Left ventricle myocardium inferior (tissue), 1 donor: ENCODE results near the gene LIMCH1. TPM values are rescaled to one million over a fixed set of nuclear protein-coding genes. Genes with fewer than 3 reads are reported as not detected.

ENCODE experiments used
- DNase-seq: peaks from one replicate; pipeline ENCODE4 v3.0.0-alpha.2; 2020
- H3K27ac ChIP-seq: fragments of 200-600 bp; replicated peaks from 2 replicates; pipeline ENCODE4 v1.8.0; 2021
- H3K27me3 ChIP-seq: fragments of 200-600 bp; 2 replicates; pipeline ENCODE4 v1.8.0; 2021; ENCODE audit warnings: low read depth
- H3K36me3 ChIP-seq: fragments of 200-600 bp; 2 replicates; pipeline ENCODE4 v1.8.0; 2021
- H3K4me1 ChIP-seq: fragments of 200-600 bp; 2 replicates; pipeline ENCODE4 v1.8.0; 2021
- H3K4me3 ChIP-seq: fragments of 200-600 bp; 2 replicates; pipeline ENCODE4 v1.8.0; 2021; ENCODE audit warnings: mild to moderate bottlenecking, moderate library complexity
- H3K9me3 ChIP-seq: fragments of 200-600 bp; replicated peaks from 2 replicates; pipeline ENCODE4 v1.8.0; 2021
- intact Hi-C: fragments of 100-400 bp; cut with micrococcal nuclease; formaldehyde crosslinking; loops from one replicate; pipeline ENCODE4 v1.11.0; 2022
- total RNA-seq: library from RNA; stranded (reverse); fragmentation: NEBNext Ultra II Directional; extraction: Animal tissue kit (Norgen Biotek cat#: 25700); gene quantifications from one replicate; pipeline ENCODE4 v1.2.1, GENCODE V29; 2021
- TF ChIP-seq, protein P1 (sequence below): fragments of 200-600 bp; IDR thresholded peaks from 2 replicates; pipeline ENCODE4 v1.8.0; 2021; ENCODE audit warnings: antibody characterized with exemption, mild to moderate bottlenecking, borderline replicate concordance
- donor health status: DM: no; HTN: yes; CAD: no; lungs with severe emphysema.

Gene LIMCH1
- total RNA-seq, 1 donor from 2014 or later, result 382 TPM

DNA sequence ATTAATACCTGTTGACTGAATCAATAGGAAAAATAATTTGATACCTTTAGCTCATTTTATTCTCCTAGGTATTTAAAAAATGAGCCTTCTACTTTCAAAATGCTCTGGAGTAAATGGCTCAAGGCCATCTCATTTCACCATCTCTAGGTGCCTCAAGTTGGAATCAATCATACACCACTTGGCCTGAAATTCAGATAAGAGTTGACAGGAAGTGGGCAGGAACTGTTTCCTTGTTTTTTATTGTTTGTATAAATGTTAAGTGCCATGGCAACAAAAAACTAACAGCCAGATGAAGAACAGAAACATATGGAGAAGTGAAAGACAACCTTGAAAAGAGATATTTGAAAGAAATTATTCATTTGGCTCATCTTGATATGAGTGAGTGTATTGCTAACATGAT lies 12.4 kb downstream of the LIMCH1 start:
- Histone ChIP-seq H3K27me3 (no peaks in the 10 kb centered on the region), H3K4me3 (no peak overlapping the region), H3K4me1 (peaks cover 79% of the 10 kb centered on the region), H3K27ac (peak overlapping the region; percentile 56), H3K36me3 (no peaks in the 10 kb centered on the region), H3K9me3 (no peaks in the 10 kb centered on the region)
- TF ChIP-seq, protein P1, sequence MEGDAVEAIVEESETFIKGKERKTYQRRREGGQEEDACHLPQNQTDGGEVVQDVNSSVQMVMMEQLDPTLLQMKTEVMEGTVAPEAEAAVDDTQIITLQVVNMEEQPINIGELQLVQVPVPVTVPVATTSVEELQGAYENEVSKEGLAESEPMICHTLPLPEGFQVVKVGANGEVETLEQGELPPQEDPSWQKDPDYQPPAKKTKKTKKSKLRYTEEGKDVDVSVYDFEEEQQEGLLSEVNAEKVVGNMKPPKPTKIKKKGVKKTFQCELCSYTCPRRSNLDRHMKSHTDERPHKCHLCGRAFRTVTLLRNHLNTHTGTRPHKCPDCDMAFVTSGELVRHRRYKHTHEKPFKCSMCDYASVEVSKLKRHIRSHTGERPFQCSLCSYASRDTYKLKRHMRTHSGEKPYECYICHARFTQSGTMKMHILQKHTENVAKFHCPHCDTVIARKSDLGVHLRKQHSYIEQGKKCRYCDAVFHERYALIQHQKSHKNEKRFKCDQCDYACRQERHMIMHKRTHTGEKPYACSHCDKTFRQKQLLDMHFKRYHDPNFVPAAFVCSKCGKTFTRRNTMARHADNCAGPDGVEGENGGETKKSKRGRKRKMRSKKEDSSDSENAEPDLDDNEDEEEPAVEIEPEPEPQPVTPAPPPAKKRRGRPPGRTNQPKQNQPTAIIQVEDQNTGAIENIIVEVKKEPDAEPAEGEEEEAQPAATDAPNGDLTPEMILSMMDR, result no peak
- no peak for DNase-seq
- intact Hi-C loops, result no loop called here

DNA sequence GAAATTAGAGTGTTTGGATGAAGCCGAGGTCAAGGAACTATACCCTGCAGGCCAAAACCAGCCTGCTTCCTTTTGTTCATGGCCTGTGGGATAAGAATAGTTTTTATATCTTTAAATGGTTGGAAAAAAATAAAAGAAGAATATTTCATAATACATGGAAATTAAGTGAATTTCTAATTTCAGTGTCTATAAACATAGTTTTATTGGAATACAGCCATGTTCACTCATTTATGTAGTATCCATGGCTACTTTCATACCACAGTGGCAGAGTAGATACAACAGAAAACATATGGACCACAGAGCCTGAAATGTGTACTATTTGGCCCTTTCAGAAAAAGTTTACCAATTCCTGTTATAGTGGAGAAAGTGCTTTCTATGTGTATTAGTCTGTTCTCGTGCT lies 13.6 kb downstream of the LIMCH1 start:
- H3K4me1 ChIP-seq, result peaks cover 77% of the 10 kb centered on the region
- no peak for DNase-seq
- intact Hi-C loops, result no loop called here
- H3K9me3 ChIP-seq, result no peaks in the 10 kb centered on the region
- H3K27ac ChIP-seq, result peak overlapping the region; percentile 56
- no peak overlapping the region for H3K4me3 ChIP-seq
- H3K36me3 ChIP-seq, result no peaks in the 10 kb centered on the region
- H3K27me3 ChIP-seq, result no peaks in the 10 kb centered on the region
- TF ChIP-seq, protein P1, result no peak

DNA sequence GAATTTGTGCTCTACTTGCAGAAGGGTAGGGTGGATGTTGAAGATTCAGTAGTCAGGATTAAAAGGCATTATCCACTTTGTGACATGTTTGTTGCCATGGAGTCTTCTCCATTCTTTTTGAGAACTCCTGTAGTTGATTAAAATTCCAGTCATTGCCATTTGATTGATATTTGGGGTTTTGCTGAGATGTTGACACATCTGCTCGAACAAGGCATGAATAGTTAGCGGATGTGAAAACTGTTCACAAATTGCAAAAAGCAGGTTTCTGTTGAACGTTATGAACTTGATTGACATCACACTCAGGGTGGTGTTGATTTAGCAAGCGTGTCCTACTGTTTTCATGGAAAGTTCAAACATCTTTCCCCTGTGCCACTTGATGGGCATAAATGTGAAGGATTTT lies 16.9 kb downstream of the LIMCH1 start:
- Histone ChIP-seq H3K4me1 (peaks cover 79% of the 10 kb centered on the region), H3K27me3 (no peaks in the 10 kb centered on the region), H3K27ac (no peak overlapping the region), H3K4me3 (no peak overlapping the region), H3K9me3 (no peaks in the 10 kb centered on the region), H3K36me3 (no peaks in the 10 kb centered on the region)
- intact Hi-C loops, result no loop called here
- DNase-seq, result no peak
- TF ChIP-seq, protein P1, result no peak

DNA sequence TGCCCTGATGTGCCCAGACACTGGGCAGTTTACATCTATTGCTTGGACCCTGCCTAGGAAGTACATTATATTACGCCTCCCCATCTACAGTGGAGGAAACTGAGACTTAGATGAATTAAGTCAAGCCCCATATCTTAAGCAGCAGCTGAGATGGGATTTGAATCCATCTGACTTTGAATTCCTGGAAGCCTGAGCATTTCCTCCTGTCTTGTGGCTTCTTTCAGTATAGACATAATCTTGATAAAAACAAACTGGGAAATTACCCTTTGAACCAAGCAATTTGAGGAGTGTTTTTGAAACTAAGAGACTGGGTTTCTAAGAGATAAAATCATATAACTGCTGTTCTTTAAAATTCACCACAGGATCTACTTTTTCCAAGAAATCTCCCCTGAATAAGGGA lies 18.6 kb downstream of the LIMCH1 start:
- no peak overlapping the region for H3K4me3 ChIP-seq
- H3K9me3 ChIP-seq, result no peaks in the 10 kb centered on the region
- TF ChIP-seq, protein P1, result no peak
- DNase-seq, result no peak
- no peak overlapping the region for H3K27ac ChIP-seq
- no peaks in the 10 kb centered on the region for H3K27me3 ChIP-seq
- H3K4me1 ChIP-seq, result peaks cover 78% of the 10 kb centered on the region
- no peaks in the 10 kb centered on the region for H3K36me3 ChIP-seq
- intact Hi-C loops, result no loop called here

DNA sequence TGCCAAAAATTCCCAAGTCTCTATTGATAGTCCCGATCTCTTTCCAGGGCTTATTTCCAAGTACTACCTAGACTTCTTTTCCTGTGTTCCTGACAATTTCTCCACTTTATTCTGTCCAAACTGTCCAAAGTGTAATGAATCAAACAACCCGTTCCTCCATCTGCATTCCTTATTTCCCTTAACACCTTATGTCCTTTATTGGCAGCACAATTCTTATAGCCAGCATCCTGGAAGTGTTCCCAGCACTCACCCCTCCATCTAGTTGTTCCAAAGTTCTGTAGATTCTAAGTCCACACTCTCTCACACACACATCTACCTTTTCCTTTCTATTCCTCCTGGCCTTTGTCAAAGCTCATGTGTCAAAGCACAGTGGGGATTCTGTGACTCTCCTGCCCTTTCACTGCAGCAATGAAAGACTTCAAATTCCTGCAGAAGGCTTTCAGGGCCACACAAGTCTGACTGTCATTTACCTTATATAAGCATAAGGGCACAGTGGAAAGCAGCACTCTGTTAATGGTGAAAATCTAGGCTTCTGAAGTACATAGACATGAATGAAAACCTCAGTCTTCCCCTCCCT lies 22.1 kb downstream of the LIMCH1 start:
- peak overlapping the region; percentile 35 for H3K27ac ChIP-seq
- H3K9me3 ChIP-seq, result no peaks in the 10 kb centered on the region
- no peak overlapping the region for H3K4me3 ChIP-seq
- peaks cover 89% of the 10 kb centered on the region for H3K4me1 ChIP-seq
- no peaks in the 10 kb centered on the region for H3K36me3 ChIP-seq
- no peak for DNase-seq
- no peaks in the 10 kb centered on the region for H3K27me3 ChIP-seq
- TF ChIP-seq, protein P1, result no peak
- intact Hi-C loops, result no loop called here

DNA sequence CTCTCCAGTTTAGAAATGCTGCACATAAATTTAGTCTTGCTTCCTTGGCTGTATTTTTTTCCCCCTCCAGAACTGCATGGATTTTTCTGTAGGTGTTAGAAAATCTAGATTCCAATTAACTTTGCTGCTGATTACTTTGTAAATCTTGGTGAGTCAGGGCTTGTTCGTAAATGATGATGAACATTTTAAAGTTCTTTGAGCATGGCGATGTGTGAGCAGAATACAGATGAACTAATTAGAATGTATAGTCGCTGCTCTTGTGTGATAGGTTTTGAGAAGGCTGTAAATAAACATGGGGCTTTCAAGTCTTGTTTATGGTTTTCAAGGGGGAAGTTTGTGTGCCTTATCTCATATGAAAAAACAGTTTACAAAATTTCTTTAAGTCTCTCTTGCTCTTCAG lies 23.3 kb downstream of the LIMCH1 start:
- H3K27me3 ChIP-seq, result no peaks in the 10 kb centered on the region
- no peaks in the 10 kb centered on the region for H3K36me3 ChIP-seq
- no peak overlapping the region for H3K4me3 ChIP-seq
- no peaks in the 10 kb centered on the region for H3K9me3 ChIP-seq
- peaks cover 93% of the 10 kb centered on the region for H3K4me1 ChIP-seq
- H3K27ac ChIP-seq, result peak overlapping the region; percentile 35
- TF ChIP-seq, protein P1, result no peak
- no peak for DNase-seq
- intact Hi-C loops, result no loop called here
